ENCODE data around the gene PIGS. TPM values are rescaled to one million over a fixed set of nuclear protein-coding genes. Genes with fewer than 3 reads are reported as not detected.

The PIGS gene
- total RNA-seq, 4 donors from 2014 or later = 31.7 to 66.7 (median 42.5) TPM

GRCh38 chr17:28551421-28552175 lies 19.7 kb downstream of the PIGS start:
- intact Hi-C loops (cut with DNase I) = no loop called here
- TF ChIP-seq, protein P1, sequence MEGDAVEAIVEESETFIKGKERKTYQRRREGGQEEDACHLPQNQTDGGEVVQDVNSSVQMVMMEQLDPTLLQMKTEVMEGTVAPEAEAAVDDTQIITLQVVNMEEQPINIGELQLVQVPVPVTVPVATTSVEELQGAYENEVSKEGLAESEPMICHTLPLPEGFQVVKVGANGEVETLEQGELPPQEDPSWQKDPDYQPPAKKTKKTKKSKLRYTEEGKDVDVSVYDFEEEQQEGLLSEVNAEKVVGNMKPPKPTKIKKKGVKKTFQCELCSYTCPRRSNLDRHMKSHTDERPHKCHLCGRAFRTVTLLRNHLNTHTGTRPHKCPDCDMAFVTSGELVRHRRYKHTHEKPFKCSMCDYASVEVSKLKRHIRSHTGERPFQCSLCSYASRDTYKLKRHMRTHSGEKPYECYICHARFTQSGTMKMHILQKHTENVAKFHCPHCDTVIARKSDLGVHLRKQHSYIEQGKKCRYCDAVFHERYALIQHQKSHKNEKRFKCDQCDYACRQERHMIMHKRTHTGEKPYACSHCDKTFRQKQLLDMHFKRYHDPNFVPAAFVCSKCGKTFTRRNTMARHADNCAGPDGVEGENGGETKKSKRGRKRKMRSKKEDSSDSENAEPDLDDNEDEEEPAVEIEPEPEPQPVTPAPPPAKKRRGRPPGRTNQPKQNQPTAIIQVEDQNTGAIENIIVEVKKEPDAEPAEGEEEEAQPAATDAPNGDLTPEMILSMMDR (IDR thresholded peaks at IDR 0.05) = no peak
- no peak for TF ChIP-seq POLR2A (IDR thresholded peaks at IDR 0.05)
- peak overlapping the region; percentile 56 to 86 (median 75) for H3K4me3 ChIP-seq
- peak overlapping the region; percentile 65 to 82 (median 72) for H3K27ac ChIP-seq
- H3K27me3 ChIP-seq = no peaks in the 10 kb centered on the region
- peaks cover 6 to 45% (median 21%) of the 10 kb centered on the region in 3 donors for H3K36me3 ChIP-seq
- DNase-seq = no peak
- H3K9me3 ChIP-seq = no peaks in the 10 kb centered on the region
- peaks cover 12 to 66% (median 13%) of the 10 kb centered on the region in 3 donors for H3K4me1 ChIP-seq
- 14 to 23% methylated on average over 7 to 8 of the region's 10 CpGs for WGBS, 2 donors

DNA sequence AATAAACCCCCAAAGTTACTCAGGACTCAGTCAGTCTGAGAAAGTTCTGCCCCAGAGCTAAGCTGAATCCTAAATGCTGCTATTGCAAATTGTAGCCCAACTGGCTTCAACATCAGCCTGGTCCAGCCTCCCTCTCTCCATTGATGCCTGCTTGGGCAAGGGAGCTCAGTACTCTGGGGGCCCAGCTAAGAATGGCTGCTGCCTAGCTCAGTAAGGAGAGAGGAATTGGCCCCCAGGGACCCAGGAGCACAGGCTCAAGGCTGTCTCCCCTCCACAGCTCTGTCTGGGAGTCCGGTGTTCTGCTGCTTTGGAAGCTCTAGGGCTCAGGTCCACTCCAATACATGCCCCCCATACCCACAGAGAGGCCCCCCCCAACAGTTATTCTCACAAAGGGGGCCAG lies 20.5 kb downstream of the PIGS start:
- intact Hi-C loops (cut with DNase I) = no loop called here
- Histone ChIP-seq H3K27me3 (no peaks in the 10 kb centered on the region), H3K4me1 (peaks cover 12 to 65% (median 13%) of the 10 kb centered on the region in 3 donors), H3K27ac (no peak overlapping the region), H3K36me3 (peaks cover 6 to 41% (median 19%) of the 10 kb centered on the region in 3 donors), H3K9me3 (no peaks in the 10 kb centered on the region), H3K4me3 (no peak overlapping the region)
- 83% methylated on average over 1 of the region's 1 CpG; no CpG with 5 or more reads in 1 of the 2 donors for WGBS, 2 donors
- no peak for DNase-seq
- TF ChIP-seq POLR2A (IDR thresholded peaks at IDR 0.05) = no peak
- TF ChIP-seq, protein P1 (IDR thresholded peaks at IDR 0.05) = no peak

- Histone ChIP-seq H3K36me3 (peaks cover 6 to 27% (median 10%) of the 10 kb centered on the region in 3 donors), H3K27me3 (no peaks in the 10 kb centered on the region), H3K4me3 (no peak overlapping the region), H3K4me1 (peaks cover 12 to 54% (median 13%) of the 10 kb centered on the region in 3 donors), H3K9me3 (no peaks in the 10 kb centered on the region), H3K27ac (no peak overlapping the region)
- TF ChIP-seq, protein P1 (IDR thresholded peaks at IDR 0.05) = no peak
- no peak for TF ChIP-seq POLR2A (IDR thresholded peaks at IDR 0.05)
- 78 to 82% methylated on average over 1 to 3 of the region's 3 CpGs for WGBS, 2 donors
- intact Hi-C loops (cut with DNase I) = no loop called here
- DNase-seq = no peak
Observed at GRCh38 chr17:28549236-28550132, 21.8 kb downstream of the PIGS start.

GRCh38 chr17:28548417-28549130 lies 22.8 kb downstream of the PIGS start:
- WGBS, 2 donors = 100% methylated on average over 1 of the region's 6 CpGs
- intact Hi-C loops (cut with DNase I) = no loop called here
- Histone ChIP-seq H3K36me3 (peaks cover under 1 to 18% (median 3%) of the 10 kb centered on the region in 3 donors), H3K4me1 (peaks cover 12 to 54% (median 13%) of the 10 kb centered on the region in 3 donors), H3K4me3 (no peak overlapping the region), H3K27me3 (no peaks in the 10 kb centered on the region), H3K27ac (no peak overlapping the region), H3K9me3 (no peaks in the 10 kb centered on the region)
- no peak for DNase-seq
- TF ChIP-seq POLR2A (IDR thresholded peaks at IDR 0.05) = no peak
- TF ChIP-seq, protein P1 (IDR thresholded peaks at IDR 0.05) = peak in 1 of 6 experiments; percentile 2
